H1 (cell line): ENCODE results near the gene PPM1M. TPM values are rescaled to one million over a fixed set of nuclear protein-coding genes. Genes with fewer than 3 reads are reported as not detected.

Experiments used
- CTCF ChIA-PET: fragments of 300-600 bp; sonication (Branson Sonifier 250); formaldehyde crosslinking; loops from one replicate; lab custom pipeline; 2021; ENCODE audit not compliant: partially characterized antibody; lab: Charles Lee
- POLR2A ChIA-PET: fragments of 300-600 bp; sonication (Branson Sonifier 250); formaldehyde crosslinking; loops from one replicate; lab custom pipeline; 2021; ENCODE audit warnings: inconsistent platforms; ENCODE audit not compliant: partially characterized antibody; lab: Charles Lee
- DNase-seq, 2 experiments: peaks; one replicate each; pipeline versions ENCODE4 v3.0.0 to v3.0.0-alpha.2; 2010 to 2022; ENCODE audit warnings: low spot score in 2 of 2, low read depth in 1 of 2, mixed read lengths in 1 of 2
- FAIRE-seq: peaks from 2 replicates; lab custom pipeline; 2011; peaks lifted over from hg19 to GRCh38; lab: Jason Lieb, UNC
- H2AFZ ChIP-seq: 2 replicates; pipeline ENCODE4 v1.8.1; 2012; ENCODE audit warnings: low read length, inconsistent platforms
- H2AK5ac ChIP-seq: 2 replicates; pipeline ENCODE4 v1.6.1; 2013; ENCODE audit warnings: low read depth, low read length
- H2BK120ac ChIP-seq: replicated peaks from 2 replicates; pipeline ENCODE3; 2013; ENCODE audit warnings: low read depth, low read length, inconsistent platforms
- H2BK12ac ChIP-seq: 2 replicates; pipeline ENCODE4 v1.6.1; 2013; ENCODE audit warnings: low read depth, low read length
- H2BK15ac ChIP-seq: 2 replicates; pipeline ENCODE4 v1.6.1; 2013; ENCODE audit warnings: low read length
- H2BK20ac ChIP-seq: 2 replicates; pipeline ENCODE4 v1.6.1; 2013; ENCODE audit warnings: low read length
- H2BK5ac ChIP-seq: 2 replicates; pipeline ENCODE4 v1.6.1; 2013; ENCODE audit warnings: low read depth, low read length
- H3K14ac ChIP-seq: 2 replicates; pipeline ENCODE4 v1.6.1; 2013; ENCODE audit warnings: inconsistent platforms; ENCODE audit not compliant: insufficient read length
- H3K18ac ChIP-seq: 2 replicates; pipeline ENCODE4 v1.6.1; 2013; ENCODE audit warnings: low read length; ENCODE audit errors: extremely low read depth
- H3K23ac ChIP-seq: 2 replicates; pipeline ENCODE4 v1.6.1; 2013; ENCODE audit warnings: inconsistent platforms; ENCODE audit not compliant: insufficient read length
- H3K23me2 ChIP-seq: 2 replicates; pipeline ENCODE4 v1.6.1; 2013; ENCODE audit warnings: low read depth, low read length
- H3K27ac ChIP-seq: 2 replicates; pipeline ENCODE4 v1.6.1; 2011; ENCODE audit warnings: low read depth, low read length, inconsistent platforms
- H3K27me3 ChIP-seq, 4 experiments: replicated peaks in 1 of 4; 1 replicate in 1 of 4; 2 replicates in 3 of 4; pipeline versions ENCODE4 v1.6.1 to v1.8.1; 2011 to 2013; ENCODE audit warnings: low read length in 3 of 4, mild to moderate bottlenecking in 3 of 4, inconsistent platforms in 2 of 4, mixed read lengths in 2 of 4, moderate library complexity in 1 of 4; ENCODE audit not compliant: control insufficient read depth in 3 of 4, insufficient read depth in 3 of 4; ENCODE audit errors: extremely low read depth in 1 of 4
- H3K36me3 ChIP-seq, 4 experiments: 2 replicates each; pipeline versions ENCODE4 v1.6.1 to v1.8.1; 2011 to 2013; ENCODE audit warnings: mild to moderate bottlenecking in 4 of 4, low read length in 3 of 4, moderate library complexity in 2 of 4, control low read depth in 1 of 4, inconsistent platforms in 1 of 4; ENCODE audit not compliant: insufficient read depth in 4 of 4, control insufficient read depth in 2 of 4
- H3K4ac ChIP-seq: replicated peaks from 2 replicates; pipeline ENCODE3; 2013; ENCODE audit warnings: low read length, low read depth, mixed read lengths, inconsistent platforms; ENCODE audit not compliant: insufficient read length
- H3K4me1 ChIP-seq, 4 experiments: replicated peaks in 1 of 4; 1 replicate in 1 of 4; 2 replicates in 3 of 4; pipeline versions ENCODE4 v1.6.1 to v1.8.1; 2011 to 2013; ENCODE audit warnings: low read length in 3 of 4, inconsistent platforms in 2 of 4, mixed read lengths in 1 of 4; ENCODE audit not compliant: insufficient read depth in 4 of 4, control insufficient read depth in 3 of 4
- H3K4me2 ChIP-seq, 2 experiments: 2 replicates each; pipeline versions ENCODE4 v1.6.1 to v1.8.1; 2011 to 2013; ENCODE audit warnings: low read depth in 2 of 2, low read length in 2 of 2, control low read depth in 1 of 2, inconsistent platforms in 1 of 2, mild to moderate bottlenecking in 1 of 2; ENCODE audit not compliant: insufficient read depth in 1 of 2
- H3K4me3 ChIP-seq, 4 experiments: fragments of 200-600, 300-600 bp in 1 of 4; sonication (generic), shearing (Covaris generic), sonication (Bioruptor Twin) in 1 of 4; 2 replicates each; pipeline versions ENCODE4 v1.5.1 to v1.8.1; 2011 to 2016; ENCODE audit warnings: low read length in 4 of 4, low read depth in 3 of 4, control low read depth in 2 of 4, inconsistent platforms in 2 of 4, mild to moderate bottlenecking in 2 of 4, mixed read lengths in 1 of 4, moderate library complexity in 1 of 4; ENCODE audit not compliant: insufficient read depth in 2 of 4; ENCODE audit errors: extremely low read depth in 1 of 4
- H3K56ac ChIP-seq: replicated peaks from 2 replicates; pipeline ENCODE3; 2013; ENCODE audit warnings: low read depth, mild to moderate bottlenecking, mixed read lengths, low read length, inconsistent platforms; ENCODE audit not compliant: insufficient read length
- H3K79me1 ChIP-seq: 2 replicates; pipeline ENCODE4 v1.6.1; 2013; ENCODE audit warnings: low read depth, low read length, control low read depth
- H3K79me2 ChIP-seq, 2 experiments: 2 replicates each; pipeline versions ENCODE4 v1.6.1 to v1.8.1; 2012 to 2013; ENCODE audit warnings: low read length in 2 of 2, mild to moderate bottlenecking in 2 of 2, inconsistent platforms in 1 of 2; ENCODE audit not compliant: insufficient read depth in 2 of 2, control insufficient read depth in 1 of 2
- H3K9ac ChIP-seq, 4 experiments: replicated peaks in 1 of 4; 1 replicate in 1 of 4; 2 replicates in 3 of 4; pipeline versions ENCODE4 v1.6.1 to v1.8.1; 2011 to 2013; ENCODE audit warnings: low read depth in 3 of 4, low read length in 3 of 4, control low read depth in 2 of 4, mild to moderate bottlenecking in 2 of 4, moderate library complexity in 2 of 4, inconsistent platforms in 1 of 4; ENCODE audit errors: extremely low read depth in 1 of 4
- H3K9me3 ChIP-seq, 2 experiments: 2 replicates each; pipeline versions ENCODE4 v1.6.1 to v1.8.1; 2012 to 2013; ENCODE audit warnings: mild to moderate bottlenecking in 2 of 2, moderate library complexity in 2 of 2, control low read depth in 1 of 2, inconsistent platforms in 1 of 2, low read depth in 1 of 2, low read length in 1 of 2, mixed read lengths in 1 of 2; ENCODE audit not compliant: insufficient read depth in 2 of 2
- H4K20me1 ChIP-seq, 2 experiments: replicated peaks in 1 of 2; 2 replicates each; pipeline versions ENCODE3 to v1.8.1; 2011 to 2013; ENCODE audit warnings: inconsistent platforms in 2 of 2, low read length in 2 of 2, mild to moderate bottlenecking in 1 of 2; ENCODE audit not compliant: insufficient read depth in 2 of 2, control insufficient read depth in 1 of 2
- H4K5ac ChIP-seq: 2 replicates; pipeline ENCODE4 v1.6.1; 2013; ENCODE audit warnings: low read length, low read depth, mixed read lengths, inconsistent platforms; ENCODE audit not compliant: insufficient read length
- H4K8ac ChIP-seq: 2 replicates; pipeline ENCODE4 v1.8.0; 2013; ENCODE audit warnings: mild to moderate bottlenecking, moderate library complexity, low read length, inconsistent platforms; ENCODE audit not compliant: insufficient read depth; ENCODE audit errors: extremely low read depth
- H4K91ac ChIP-seq: replicated peaks from 2 replicates; pipeline ENCODE3; 2013; ENCODE audit warnings: low read length, mixed read lengths, inconsistent platforms; ENCODE audit not compliant: insufficient read length
- BRCA1 ChIP-seq: IDR thresholded peaks from 2 replicates; pipeline ENCODE4 v1.6.1; 2012; ENCODE audit warnings: low read depth, low read length, improper control_type of control experiment
- CHD1 ChIP-seq: IDR thresholded peaks from 2 replicates; pipeline ENCODE4 v1.6.1; 2012; ENCODE audit warnings: low read depth, low read length, improper control_type of control experiment
- EP300 ChIP-seq, 2 experiments: IDR thresholded peaks; 1 replicate in 1 of 2; 2 replicates in 1 of 2; pipeline ENCODE4 v1.6.1; 2011 to 2012; ENCODE audit warnings: low read depth in 2 of 2, low read length in 2 of 2, mild to moderate bottlenecking in 2 of 2, borderline replicate concordance in 1 of 2, inconsistent platforms in 1 of 2, moderate library complexity in 1 of 2
- EZH2 ChIP-seq: fragments of 200-600 bp; sonication (generic); IDR thresholded peaks from 2 replicates; pipeline ENCODE4 v1.7.1; 2012; ENCODE audit warnings: low read depth, mild to moderate bottlenecking, moderate library complexity, low read length, inconsistent platforms; ENCODE audit not compliant: severe bottlenecking
- HDAC2 ChIP-seq, 2 experiments: fragments of 300-600 bp in 1 of 2; sonication (generic) in 1 of 2; IDR thresholded peaks; 2 replicates each; pipeline ENCODE4 v1.6.1; 2011 to 2012; ENCODE audit warnings: low read depth in 2 of 2, low read length in 2 of 2, mild to moderate bottlenecking in 2 of 2, moderate library complexity in 2 of 2, borderline replicate concordance in 1 of 2, inconsistent platforms in 1 of 2
- HDAC6 ChIP-seq: IDR thresholded peaks from one replicate; pipeline ENCODE4 v1.7.1; 2012; ENCODE audit warnings: low read depth, mild to moderate bottlenecking, inconsistent platforms, low read length, moderate library complexity
- JUN ChIP-seq: IDR thresholded peaks from 2 replicates; pipeline ENCODE4 v1.6.1; 2011; ENCODE audit warnings: low read depth, mild to moderate bottlenecking, improper control_type of control experiment, low read length
- POLR2AphosphoS5 ChIP-seq: IDR thresholded peaks from 2 replicates; pipeline ENCODE4 v1.6.1; 2011; ENCODE audit warnings: low read depth, low read length
- RXRA ChIP-seq: IDR thresholded peaks from 2 replicates; pipeline ENCODE4 v1.6.1; 2011; ENCODE audit warnings: low read depth, mild to moderate bottlenecking, low read length, moderate library complexity; ENCODE audit not compliant: insufficient read depth
- SAP30 ChIP-seq: fragments of 300-600 bp; sonication (generic); IDR thresholded peaks from 2 replicates; pipeline ENCODE4 v1.7.1; 2012; ENCODE audit warnings: low read length, moderate library complexity, mild to moderate bottlenecking, inconsistent platforms; ENCODE audit not compliant: insufficient read depth, insufficient replicate concordance
- ZNF274 ChIP-seq: IDR thresholded peaks from 2 replicates; pipeline ENCODE4 v1.7.0; 2012; ENCODE audit warnings: low read length, borderline replicate concordance; ENCODE audit errors: extremely low read depth
- WGBS, 2 experiments: shearing (Covaris generic) in 1 of 2; methylation state at CpG; one replicate each; pipeline versions ENCODE4 v1.1.6 to v1.1.7; 2013 to 2015; ENCODE audit warnings: low lambda C conversion rate in 2 of 2, mixed read lengths in 2 of 2, inconsistent platforms in 1 of 2, low coverage in 1 of 2, missing lambda C conversion rate in 1 of 2; ENCODE audit not compliant: insufficient replicate concordance in 2 of 2, insufficient coverage in 1 of 2, insufficient read length in 1 of 2; ENCODE audit errors: extremely low coverage in 1 of 2, missing lambda C conversion rate in 1 of 2; 5-methylcytosine and 5-hydroxymethylcytosine counted together
- polyA plus RNA-seq, 7 experiments: library from polyadenylated mRNA; depleted of rRNA in 3 of 7; stranded (reverse) in 5 of 7; unstranded in 2 of 7; fragments of >200 nt in 5 of 7; fragments of 200-250 nt in 2 of 7; gene quantifications; 1 replicate in 5 of 7; 2 replicates in 1 of 7; 4 replicates in 1 of 7; pipeline versions ENCODE4 v1.2.1 to v1.2.3, GENCODE V29; 2011 to 2013; ENCODE audit warnings: missing spikeins in 2 of 7, mixed read lengths in 2 of 7
- total RNA-seq: library from RNA; stranded (reverse); fragmentation: NEBNext Ultra II Directional; extraction: Animal tissue kit (Norgen Biotek cat#: 25700); gene quantifications from 2 replicates; pipeline ENCODE4 v1.2.1, GENCODE V29; 2021

PPM1M gene
- total and polyA plus RNA-seq, 2 of the 8 experiments (the other 6 are each of a cell fraction or from before 2014, with no cell fraction given): 5.2 to 6.3 TPM

DNA sequence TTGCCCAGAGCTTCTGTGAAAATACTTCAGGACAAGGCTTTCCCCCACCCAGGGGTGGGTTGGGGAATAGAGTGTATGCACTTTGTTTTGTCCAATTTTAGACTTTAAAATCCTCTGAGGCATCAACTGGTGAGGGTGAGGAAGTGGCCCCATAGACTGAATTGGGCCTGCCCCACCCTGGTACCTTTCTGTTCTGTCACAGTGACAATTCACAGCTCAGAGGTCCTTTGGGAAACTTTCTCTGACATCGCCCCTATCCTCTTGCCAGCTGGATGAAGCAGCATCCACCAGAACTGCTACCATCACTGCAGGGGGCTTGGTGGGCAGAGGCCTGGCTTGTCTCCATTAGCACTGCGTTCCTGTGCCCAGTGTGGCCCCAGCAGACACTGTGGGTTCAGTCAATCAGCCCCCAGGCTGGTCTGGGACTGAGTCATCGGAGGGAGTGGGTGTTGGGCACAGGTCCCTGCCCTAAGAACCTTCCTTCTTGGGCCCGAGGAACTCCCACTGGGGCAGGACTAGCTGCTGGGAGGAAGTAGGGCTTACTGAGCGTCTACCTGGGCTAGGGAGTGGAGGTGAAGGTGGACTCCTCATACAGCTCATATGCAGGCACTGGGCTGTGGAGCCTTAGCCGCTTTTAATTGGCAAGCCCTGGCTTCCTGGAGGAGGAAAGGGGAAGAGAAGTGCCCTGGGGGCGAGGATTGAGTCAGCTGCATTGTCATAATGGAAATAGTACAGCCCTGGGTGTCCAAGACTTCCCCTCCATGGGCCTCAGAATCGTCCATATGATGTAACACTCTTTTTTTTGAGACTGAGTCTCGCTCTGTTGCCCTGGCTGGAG, 1.5 kb upstream of the PPM1M start:
- H2BK12ac ChIP-seq: no peak overlapping the region
- H3K18ac ChIP-seq: no peak overlapping the region
- H4K91ac ChIP-seq: no peak overlapping the region
- H2AK5ac ChIP-seq: no peak overlapping the region
- no peak overlapping the region for H3K27ac ChIP-seq
- H3K79me1 ChIP-seq: peaks cover 2% of the 10 kb centered on the region; the same call in 1 of the 2 replicates
- H4K8ac ChIP-seq: no peak overlapping the region
- H3K23me2 ChIP-seq: peaks cover 14% of the 10 kb centered on the region
- no peaks in the 10 kb centered on the region for H3K36me3 ChIP-seq
- H3K27me3 ChIP-seq: peaks cover 6 to 37% (median 23%) of the 10 kb centered on the region in 4 experiments; a peak in 6 of 7 replicates
- peaks cover 11 to 25% (median 19%) of the 10 kb centered on the region in 4 experiments for H3K4me1 ChIP-seq
- DNase-seq (no peak), FAIRE-seq (no peak)
- no peak overlapping the region for H2BK120ac ChIP-seq
- H2BK20ac ChIP-seq: no peak overlapping the region
- ChIA-PET POLR2A (interaction anchor here (0.8 to 3.6 kb wide), 5 partner anchors 8 to 248 kb away, joined by 3 to 27 read pairs (median 4); partner anchors contain the start of gene RPL29), CTCF (interaction anchor here (0.6 to 17.7 kb wide), 7 partner anchors 8 to 145 kb away, joined by 3 to 126 read pairs (median 5); no protein-coding TSS in a partner anchor)
- H3K4me2 ChIP-seq: no peak overlapping the region; a peak in 1 of 4 replicates
- peaks cover 0 to 5% of the 10 kb centered on the region in 2 experiments for H4K20me1 ChIP-seq
- no peak overlapping the region for H4K5ac ChIP-seq
- no peak overlapping the region for H3K4me3 ChIP-seq
- H3K9me3 ChIP-seq: no peaks in the 10 kb centered on the region
- no peak overlapping the region for H3K4ac ChIP-seq
- no peak overlapping the region for H3K56ac ChIP-seq
- H3K9ac ChIP-seq: no peak overlapping the region
- no peak overlapping the region for H3K23ac ChIP-seq
- H2BK15ac ChIP-seq: no peak overlapping the region
- no peak overlapping the region for H2AFZ ChIP-seq
- 0 out of 4 replicates have a peak, but pooled peaks cover 0 to 3% of the 10 kb centered on the region in 2 experiments for H3K79me2 ChIP-seq
- H3K14ac ChIP-seq: no peak overlapping the region
- WGBS, 2 experiments: 85% methylated on average over 9 of the region's 9 CpGs; no CpG with 5 or more reads in 1 of the 2 experiments
- no peak overlapping the region for H2BK5ac ChIP-seq
- no peak for TF ChIP-seq BRCA1
- TF ChIP-seq JUN: no peak
- TF ChIP-seq POLR2AphosphoS5: no peak
- TF ChIP-seq HDAC6: no peak
- no peak for TF ChIP-seq ZNF274
- TF ChIP-seq RXRA: no peak
- no peak for TF ChIP-seq EZH2
- no peak for TF ChIP-seq CHD1
- TF ChIP-seq HDAC2 (IDR thresholded peaks at IDR 0.05; ENCODE audit: borderline replicate concordance in 1 of 2, low read depth in 2 of 2, low read length in 2 of 2): no peak
- TF ChIP-seq SAP30: no peak
- TF ChIP-seq EP300 (IDR thresholded peaks at IDR 0.05; ENCODE audit: borderline replicate concordance in 1 of 2, low read depth in 2 of 2, low read length in 2 of 2): no peak
